Stimulated activated naive CD4-positive, alpha-beta T cell treated with Interleukin-2 at 50 U/mL for 16 hours (primary cell): ENCODE data around the gene MAP7D3.

Experiments
- DNase-seq: peaks from one replicate; lab custom pipeline; 2025; lab: John Stamatoyannopoulos, UW

Gene MAP7D3

DNA sequence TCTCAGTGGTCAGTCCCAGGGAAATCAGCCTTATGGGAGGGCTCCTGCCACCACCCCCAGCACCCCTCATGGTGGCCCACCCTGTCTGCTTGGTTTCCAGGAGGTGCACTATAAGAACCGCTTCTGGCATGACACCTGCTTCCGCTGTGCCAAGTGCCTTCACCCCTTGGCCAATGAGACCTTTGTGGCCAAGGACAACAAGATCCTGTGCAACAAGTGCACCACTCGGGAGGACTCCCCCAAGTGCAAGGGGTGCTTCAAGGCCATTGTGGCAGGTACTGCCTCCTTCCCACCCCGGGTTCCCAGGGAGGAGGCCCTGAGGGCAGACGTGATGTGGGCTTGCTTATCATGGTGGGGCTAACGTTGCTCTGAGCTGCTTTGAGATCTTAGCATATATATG lies 44.3 kb downstream of the MAP7D3 start:
- DNase-seq: no peak

- DNase-seq: no peak
Observed at GRCh38 chrX:136205882-136206380, 45.3 kb downstream of the MAP7D3 start.

DNA sequence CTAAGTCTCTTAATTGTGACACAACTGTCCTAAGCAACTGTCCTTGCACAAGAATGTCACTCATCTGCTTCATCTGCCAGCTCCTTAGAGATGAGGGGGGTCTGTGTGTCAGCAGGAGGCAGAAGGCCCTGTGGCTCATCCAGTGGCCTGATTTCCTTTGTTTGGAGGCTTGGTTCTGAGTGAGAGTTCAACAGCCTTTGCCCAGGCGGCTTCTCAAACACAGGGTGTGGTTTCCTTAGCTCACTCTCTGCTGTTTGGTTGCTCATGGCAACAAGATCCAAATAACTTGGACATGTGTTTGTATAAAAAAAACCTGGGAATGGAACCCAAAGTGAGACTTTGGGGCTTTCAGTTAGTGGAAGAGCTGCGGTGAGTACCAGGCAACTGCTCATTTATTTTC lies 46.6 kb downstream of the MAP7D3 start:
- DNase-seq: no peak

GRCh38 chrX:136203951-136204350 lies 47.2 kb downstream of the MAP7D3 start:
- DNase-seq: no peak

DNA sequence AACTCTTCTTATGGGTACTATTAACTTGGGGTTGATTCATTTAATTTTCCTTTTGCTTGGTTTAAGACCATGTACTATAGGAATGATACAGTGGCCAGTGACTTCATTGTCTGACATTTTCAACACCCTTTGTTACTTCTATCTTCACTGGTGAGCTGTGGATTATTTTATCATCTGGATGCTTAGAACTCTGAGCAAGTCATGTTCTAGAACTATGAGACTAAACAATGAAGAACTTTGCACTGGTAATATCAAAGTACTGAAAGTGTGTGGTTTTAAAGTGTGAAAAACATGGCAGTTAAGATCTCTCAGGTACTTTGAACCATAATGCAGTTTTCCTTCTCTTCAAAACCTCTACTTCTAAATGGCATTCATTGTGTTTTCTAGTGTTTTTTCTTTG lies 47.8 kb downstream of the MAP7D3 start:
- DNase-seq: no peak

GRCh38 chrX:136202889-136203288 lies 48.3 kb downstream of the MAP7D3 start:
- no peak for DNase-seq

- DNase-seq: no peak
Observed at GRCh38 chrX:136201601-136202000, 49.6 kb downstream of the MAP7D3 start.

DNA sequence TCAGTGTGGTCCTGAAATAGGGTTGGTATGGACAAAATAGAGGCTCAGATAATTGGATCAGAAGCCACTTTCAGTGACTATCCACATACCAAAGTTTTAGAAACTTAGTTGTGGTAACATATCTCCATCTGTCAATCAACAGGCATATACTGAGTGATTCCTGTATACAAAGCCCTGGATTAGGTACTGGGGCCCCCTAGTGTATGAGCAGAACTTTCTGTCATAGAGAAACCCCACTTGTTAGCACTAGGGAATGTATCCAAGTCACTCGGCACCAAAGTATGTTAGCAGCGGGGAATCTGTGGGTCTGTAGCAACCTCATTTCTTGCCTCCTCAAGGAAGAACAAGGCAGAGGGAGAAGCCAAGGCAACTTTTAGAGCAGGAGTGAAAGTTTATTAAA lies 50.7 kb downstream of the MAP7D3 start:
- no peak for DNase-seq

- DNase-seq: no peak
Observed at GRCh38 chrX:136199365-136199764, 51.8 kb downstream of the MAP7D3 start.

DNA sequence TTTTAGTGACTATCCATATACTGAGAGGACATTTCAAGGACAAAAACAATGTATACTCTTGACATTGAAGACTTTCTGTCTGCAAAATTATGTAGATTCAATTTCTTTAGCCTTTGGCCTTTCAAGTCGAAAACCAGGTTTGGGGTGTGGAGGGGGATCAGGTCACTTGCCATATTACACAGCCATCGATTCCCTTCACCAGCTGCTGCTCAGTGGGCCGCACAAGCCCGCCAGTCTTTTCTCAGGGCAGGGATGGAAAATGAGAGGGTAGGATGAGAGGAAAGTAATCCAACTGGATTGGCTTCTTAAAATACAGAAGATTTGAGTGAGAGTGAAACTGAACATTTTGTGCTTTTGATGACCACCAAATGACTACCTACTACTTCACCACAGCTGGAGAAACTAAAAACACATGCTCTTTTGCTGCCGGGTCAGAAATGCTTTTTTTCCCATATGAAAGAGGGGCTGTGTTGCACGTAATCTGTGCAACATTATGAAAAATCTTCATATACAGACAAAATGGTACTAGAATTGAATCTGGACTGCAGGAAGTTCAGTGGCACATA lies 52.4 kb downstream of the MAP7D3 start:
- DNase-seq: no peak

DNA sequence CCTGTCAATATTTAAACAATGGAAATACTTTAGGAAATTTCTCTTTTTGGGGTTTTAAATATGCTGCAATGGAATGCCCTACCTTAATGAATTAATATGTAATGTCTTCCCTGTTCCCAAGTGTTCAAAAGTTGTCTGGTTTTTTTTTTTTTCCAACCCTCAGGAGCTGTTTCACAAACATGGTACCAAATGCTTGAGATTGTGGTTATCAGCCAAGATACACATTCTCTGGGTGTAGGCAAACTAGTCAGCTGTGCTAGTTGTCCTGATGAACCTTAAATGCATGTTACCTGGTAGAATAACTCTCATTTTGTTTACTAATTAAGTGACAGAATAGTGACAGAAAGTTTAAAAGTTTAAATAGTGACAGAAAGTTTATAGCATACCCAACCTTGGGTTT lies 53.2 kb downstream of the MAP7D3 start:
- DNase-seq: no peak

DNA sequence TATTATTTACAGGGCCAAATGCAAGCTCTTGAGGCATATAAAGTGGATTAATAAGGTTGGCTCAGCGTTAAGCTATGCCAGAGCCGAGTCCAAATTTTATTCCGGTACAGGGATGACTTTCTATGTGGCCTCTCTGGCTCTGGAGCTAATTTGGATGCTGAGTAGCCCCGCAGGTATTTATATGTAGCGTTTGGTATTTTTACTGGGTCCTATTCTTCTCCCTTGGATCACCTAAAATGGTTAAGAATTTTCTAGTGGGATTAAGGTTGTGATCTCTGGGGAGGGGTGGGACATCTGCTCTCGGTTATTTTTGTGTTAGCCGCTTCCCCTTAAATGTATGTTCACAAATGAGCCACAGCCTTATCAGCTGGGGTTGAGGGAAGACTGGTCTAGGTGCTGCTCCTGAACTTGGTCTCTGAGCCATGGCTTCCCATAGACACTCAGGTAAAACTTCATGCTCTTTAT lies 54.5 kb downstream of the MAP7D3 start:
- no peak for DNase-seq

GRCh38 chrX:136195247-136195646 lies 56.0 kb downstream of the MAP7D3 start:
- no peak for DNase-seq

DNA sequence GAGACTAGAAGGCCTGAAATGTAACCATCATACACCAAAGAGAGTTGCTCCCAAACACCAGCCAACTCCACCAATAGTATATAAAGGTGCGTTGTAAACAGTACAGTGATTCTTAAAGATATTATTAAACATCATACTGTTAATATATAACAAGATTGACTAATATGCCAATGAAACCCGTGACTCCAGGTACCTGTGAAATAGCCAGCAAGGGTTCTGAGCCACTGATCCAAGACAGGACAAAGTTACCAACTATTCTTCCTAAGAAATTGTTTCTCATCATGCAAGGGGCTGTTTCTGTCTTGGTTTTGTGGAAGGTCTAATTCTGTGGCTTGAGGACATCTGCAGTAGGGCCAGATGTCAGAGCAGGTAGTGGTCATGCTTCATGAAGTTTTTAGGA lies 56.7 kb downstream of the MAP7D3 start:
- DNase-seq: no peak

DNA sequence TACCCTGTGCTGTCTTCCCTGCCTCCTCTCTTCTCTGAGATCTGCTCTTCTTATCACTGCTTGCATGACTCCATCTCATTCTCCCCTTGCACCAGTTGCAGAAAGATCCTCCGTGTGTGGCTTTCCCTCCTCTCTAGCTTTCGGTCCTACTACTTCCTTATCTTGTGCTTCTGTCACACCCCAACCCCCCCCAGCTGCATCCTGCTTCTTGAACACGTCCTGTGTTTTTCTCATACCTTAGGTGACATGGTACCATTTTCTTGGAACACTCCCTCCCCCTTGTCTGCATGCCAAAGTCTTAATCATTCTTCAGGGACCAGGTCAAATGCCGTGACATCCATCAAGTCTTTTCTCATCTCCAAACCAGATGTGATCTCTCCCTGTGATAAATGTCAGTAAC lies 57.4 kb downstream of the MAP7D3 start:
- peak; percentile 3 for DNase-seq

- DNase-seq: no peak
Observed at GRCh38 chrX:136192839-136193414, 58.3 kb downstream of the MAP7D3 start.

GRCh38 chrX:136192135-136192534 lies 59.1 kb downstream of the MAP7D3 start:
- no peak for DNase-seq

DNA sequence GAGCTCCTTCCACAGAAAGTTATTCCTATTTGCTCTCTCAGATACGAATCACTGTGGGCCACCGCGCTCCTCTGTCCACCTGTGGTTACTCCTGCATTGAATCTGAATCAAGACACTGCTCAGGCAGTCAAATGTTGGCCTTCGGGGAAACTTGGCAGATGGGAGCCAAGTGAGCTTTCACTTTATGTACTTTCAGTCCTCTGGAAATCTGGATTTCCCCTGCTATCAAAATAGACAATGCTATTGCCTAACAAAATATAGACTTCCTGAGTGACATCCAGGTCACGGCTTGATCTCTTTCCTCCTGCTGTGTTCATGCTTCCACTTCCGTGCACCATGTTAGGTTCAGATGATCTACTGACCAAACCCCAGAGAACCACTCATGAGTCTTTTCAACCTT lies 60.0 kb downstream of the MAP7D3 start:
- DNase-seq: no peak

GRCh38 chrX:136190038-136190713 lies 61.0 kb downstream of the MAP7D3 start:
- no peak for DNase-seq

- no peak for DNase-seq
Observed at GRCh38 chrX:136189222-136189621, 62.0 kb downstream of the MAP7D3 start.

- DNase-seq: no peak
Observed at GRCh38 chrX:136186023-136186413, 65.2 kb downstream of the MAP7D3 start.

DNA sequence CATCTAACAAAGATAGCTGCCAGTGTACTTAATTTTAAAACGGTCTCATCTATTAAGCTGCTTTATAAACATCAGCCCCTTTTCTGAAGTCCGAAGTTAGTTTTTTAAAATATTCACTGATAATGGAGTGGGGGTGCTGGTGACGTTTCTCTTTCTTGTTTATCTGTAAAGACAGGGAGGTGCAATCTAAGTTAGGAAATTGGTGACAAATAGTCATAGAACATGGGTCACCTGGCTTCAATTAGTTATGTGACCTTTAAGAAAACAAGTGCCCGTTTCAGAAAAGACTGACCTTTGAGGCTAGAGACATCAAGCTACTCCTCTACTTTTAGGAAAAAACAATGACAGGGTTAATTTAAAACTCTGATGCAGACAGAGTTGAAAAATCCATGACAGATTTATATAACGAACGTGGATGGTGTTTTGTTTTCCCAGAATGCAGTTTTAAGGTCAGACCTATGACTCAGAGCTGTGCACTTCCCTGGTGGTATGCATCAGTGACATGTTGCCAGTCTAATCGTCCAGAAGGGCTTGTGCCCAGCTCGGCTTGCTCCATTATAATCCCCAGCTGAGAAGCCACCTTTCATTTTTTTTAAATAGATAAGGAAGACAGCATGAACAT lies 65.7 kb downstream of the MAP7D3 start:
- DNase-seq: no peak

GRCh38 chrX:136183917-136184316 lies 67.3 kb downstream of the MAP7D3 start:
- DNase-seq: no peak
